Peyer's patch (tissue), 4 donors: Measurements from ENCODE around the gene PIGL.

Source experiments
- POLR2A ChIP-seq, 2 donors: fragments of 450-650 bp; IDR thresholded peaks; one replicate each; pipeline ENCODE4 v1.5.1; 2017; ENCODE audit warnings: antibody characterized with exemption in 2 of 2, mild to moderate bottlenecking in 2 of 2, moderate library complexity in 2 of 2
- TF ChIP-seq, protein P1 (sequence below), 6 experiments: fragments of 450-650 bp in 4 of 6; fragments of 200-600 bp in 2 of 6; sonication (generic) in 1 of 6; IDR thresholded peaks; one replicate each; pipeline ENCODE4 v1.5.1; 2017 to 2019; ENCODE audit warnings: antibody characterized with exemption in 6 of 6, mild to moderate bottlenecking in 3 of 6, moderate library complexity in 1 of 6

DNA sequence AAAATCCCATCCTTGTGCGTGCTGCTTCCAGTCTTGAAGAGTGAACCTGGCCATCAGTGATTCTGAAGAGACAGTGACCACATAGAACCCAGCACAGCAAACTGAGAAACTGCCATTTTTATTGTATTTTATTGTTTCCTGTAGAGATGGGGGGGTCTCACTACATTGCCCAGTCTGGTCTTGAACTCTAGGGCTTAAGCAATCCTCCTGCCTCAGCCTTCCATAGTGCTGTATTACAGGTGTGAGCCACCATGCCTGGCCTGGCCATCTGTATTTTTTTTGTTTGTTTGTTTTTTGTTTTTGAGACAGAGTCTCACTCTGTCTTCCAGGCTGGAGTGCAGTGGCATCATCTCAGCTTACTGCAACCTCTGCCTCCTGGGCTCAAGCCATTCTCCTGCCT, 122.4 kb downstream of the PIGL start:
- TF ChIP-seq, protein P1, sequence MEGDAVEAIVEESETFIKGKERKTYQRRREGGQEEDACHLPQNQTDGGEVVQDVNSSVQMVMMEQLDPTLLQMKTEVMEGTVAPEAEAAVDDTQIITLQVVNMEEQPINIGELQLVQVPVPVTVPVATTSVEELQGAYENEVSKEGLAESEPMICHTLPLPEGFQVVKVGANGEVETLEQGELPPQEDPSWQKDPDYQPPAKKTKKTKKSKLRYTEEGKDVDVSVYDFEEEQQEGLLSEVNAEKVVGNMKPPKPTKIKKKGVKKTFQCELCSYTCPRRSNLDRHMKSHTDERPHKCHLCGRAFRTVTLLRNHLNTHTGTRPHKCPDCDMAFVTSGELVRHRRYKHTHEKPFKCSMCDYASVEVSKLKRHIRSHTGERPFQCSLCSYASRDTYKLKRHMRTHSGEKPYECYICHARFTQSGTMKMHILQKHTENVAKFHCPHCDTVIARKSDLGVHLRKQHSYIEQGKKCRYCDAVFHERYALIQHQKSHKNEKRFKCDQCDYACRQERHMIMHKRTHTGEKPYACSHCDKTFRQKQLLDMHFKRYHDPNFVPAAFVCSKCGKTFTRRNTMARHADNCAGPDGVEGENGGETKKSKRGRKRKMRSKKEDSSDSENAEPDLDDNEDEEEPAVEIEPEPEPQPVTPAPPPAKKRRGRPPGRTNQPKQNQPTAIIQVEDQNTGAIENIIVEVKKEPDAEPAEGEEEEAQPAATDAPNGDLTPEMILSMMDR (IDR thresholded peaks at IDR 0.05): no peak
- no peak for TF ChIP-seq POLR2A (IDR thresholded peaks at IDR 0.05)
